Pancreas (tissue), 10 donors: ENCODE results near the gene TPP2. TPM values are rescaled to one million over a fixed set of nuclear protein-coding genes. Genes with fewer than 3 reads are reported as not detected.

Source experiments
- ATAC-seq, 4 donors: fragments of 200-7000 bp; cut with Tn5 transposase; one replicate each; pipeline versions ENCODE4 v1.8.0 to v1.9.1; 2020; ENCODE audit warnings: mild to moderate bottlenecking in 4 of 4, moderate library complexity in 4 of 4
- DNase-seq, 6 donors: peaks; one replicate each; pipeline ENCODE4 v3.0.0-alpha.2; 2020
- FAIRE-seq: peaks from 2 replicates; lab custom pipeline; 2012; peaks lifted over from hg19 to GRCh38; lab: Jason Lieb, UNC
- H3K27ac ChIP-seq, 4 donors: fragments of 200-600 bp; sonication (generic); 1 replicate in 3 of 4; 2 replicates in 1 of 4; pipeline versions ENCODE4 v1.5.0 to v1.8.0; 2020
- H3K27me3 ChIP-seq, 4 donors: fragments of 200-600 bp; one replicate each; pipeline ENCODE4 v1.8.0; 2021
- H3K36me3 ChIP-seq, 3 donors: fragments of 200-600 bp; sonication (generic) in 1 of 3; one replicate each; pipeline versions ENCODE4 v1.5.0 to v1.8.0; 2020 to 2021
- H3K4me1 ChIP-seq, 3 donors: fragments of 200-600 bp; one replicate each; pipeline ENCODE4 v1.8.0; 2021
- H3K4me3 ChIP-seq, 4 donors: fragments of 200-600 bp; sonication (generic) in 2 of 4; one replicate each; pipeline versions ENCODE4 v1.5.0 to v1.8.0; 2020 to 2021
- H3K9me3 ChIP-seq, 4 donors: fragments of 200-600 bp; one replicate each; pipeline ENCODE4 v1.8.0; 2021
- WGBS, 2 donors: extraction: QIAGEN DNeasy Blood & Tissue Kit; methylation state at CpG; one replicate each; pipeline ENCODE4 v1.1.7; 2013; 5-methylcytosine and 5-hydroxymethylcytosine counted together
- intact Hi-C, 3 donors: fragments of 100-400 bp; cut with DNase I; formaldehyde crosslinking; loops; one replicate each; pipeline versions ENCODE4 v1.11.1 to v1.14.2; 2022
- polyA plus RNA-seq, 2 donors: library from polyadenylated mRNA; stranded (reverse); fragments of 200-250 nt; gene quantifications; one replicate each; pipeline ENCODE4 v1.2.3, GENCODE V29; 2013
- total RNA-seq, 6 donors: library from RNA; stranded (reverse); fragmentation: NEBNext Ultra II Directional in 4 of 6; extraction: Animal tissue kit (Norgen Biotek cat#: 25700) in 4 of 6; gene quantifications; one replicate each; pipeline versions ENCODE4 v1.2.1 to v1.2.4, GENCODE V29; 2021 to 2023
- TF ChIP-seq, protein P1 (sequence below), 4 donors: fragments of 200-600 bp; sonication (generic) in 3 of 4; IDR thresholded peaks; one replicate each; pipeline versions ENCODE4 v1.5.0 to v1.8.0; 2021; ENCODE audit warnings: antibody characterized with exemption in 4 of 4
- donor health status: healthy with polysubstance abuse.
- donor health status: DM: no; HTN: no; CAD: no; lungs with moderate emphysema.
- donor health status: DM: no; HTN: no; CAD: no.
- donor health status: control.
- donor health status: control.
- donor health status: Bipolar disorder and iron deficiency.
- donor health status: DM: yes; HTN: yes; CAD: no.
- donor health status: DM: no; HTN: no; CAD: no.
- donor health status: DM: no; HTN: no; CAD: no.
- donor health status: DM: yes; HTN: yes; CAD: no.

The TPP2 gene
- total and polyA plus RNA-seq, 8 donors, result 9.5 to 22.3 (median 15.9) TPM

DNA sequence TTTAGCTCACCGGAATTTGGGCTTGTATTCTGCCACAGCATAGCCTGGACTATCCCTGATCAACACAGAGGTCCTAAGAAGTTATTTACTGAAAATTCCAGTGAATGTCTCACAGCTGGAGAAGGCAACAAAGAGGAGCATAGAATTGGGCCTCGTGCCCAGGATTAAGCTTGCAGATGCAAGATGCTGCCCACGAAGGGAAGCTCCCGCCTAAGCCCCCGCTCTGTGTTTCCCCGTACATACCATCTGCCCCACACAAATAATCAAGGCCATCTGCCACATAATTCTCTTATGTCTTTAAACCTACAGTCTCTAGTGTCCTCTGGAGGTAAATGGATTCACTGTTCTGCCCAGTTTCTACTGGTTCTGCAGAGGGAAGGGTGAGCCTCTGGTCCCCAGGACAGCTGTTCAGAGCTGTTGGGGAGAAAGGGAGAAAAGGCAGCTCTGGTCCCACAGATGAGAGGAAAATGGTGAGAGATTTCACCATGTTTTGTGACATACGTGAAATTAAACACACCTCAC lies 7.4 kb upstream of the TPP2 start:
- DNase-seq, result no peak
- no peak for ATAC-seq
- WGBS, 2 donors, result 75 to 84% methylated on average over 7 of the region's 7 CpGs
- TF ChIP-seq, protein P1, sequence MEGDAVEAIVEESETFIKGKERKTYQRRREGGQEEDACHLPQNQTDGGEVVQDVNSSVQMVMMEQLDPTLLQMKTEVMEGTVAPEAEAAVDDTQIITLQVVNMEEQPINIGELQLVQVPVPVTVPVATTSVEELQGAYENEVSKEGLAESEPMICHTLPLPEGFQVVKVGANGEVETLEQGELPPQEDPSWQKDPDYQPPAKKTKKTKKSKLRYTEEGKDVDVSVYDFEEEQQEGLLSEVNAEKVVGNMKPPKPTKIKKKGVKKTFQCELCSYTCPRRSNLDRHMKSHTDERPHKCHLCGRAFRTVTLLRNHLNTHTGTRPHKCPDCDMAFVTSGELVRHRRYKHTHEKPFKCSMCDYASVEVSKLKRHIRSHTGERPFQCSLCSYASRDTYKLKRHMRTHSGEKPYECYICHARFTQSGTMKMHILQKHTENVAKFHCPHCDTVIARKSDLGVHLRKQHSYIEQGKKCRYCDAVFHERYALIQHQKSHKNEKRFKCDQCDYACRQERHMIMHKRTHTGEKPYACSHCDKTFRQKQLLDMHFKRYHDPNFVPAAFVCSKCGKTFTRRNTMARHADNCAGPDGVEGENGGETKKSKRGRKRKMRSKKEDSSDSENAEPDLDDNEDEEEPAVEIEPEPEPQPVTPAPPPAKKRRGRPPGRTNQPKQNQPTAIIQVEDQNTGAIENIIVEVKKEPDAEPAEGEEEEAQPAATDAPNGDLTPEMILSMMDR (IDR thresholded peaks at IDR 0.05), result no peak
- Histone ChIP-seq H3K36me3 (no peaks in the 10 kb centered on the region), H3K9me3 (no peaks in the 10 kb centered on the region), H3K27me3 (no peaks in the 10 kb centered on the region), H3K4me3 (no peak overlapping the region), H3K27ac (no peak overlapping the region), H3K4me1 (peaks cover 0 to 5% (median 0%) of the 10 kb centered on the region in 3 donors)
- FAIRE-seq, result no peak
- intact Hi-C loops, result loop anchor here in 1 of 3 donors (10.0 kb wide), 1 partner anchor 265 kb away; no protein-coding TSS in a partner anchor

DNA sequence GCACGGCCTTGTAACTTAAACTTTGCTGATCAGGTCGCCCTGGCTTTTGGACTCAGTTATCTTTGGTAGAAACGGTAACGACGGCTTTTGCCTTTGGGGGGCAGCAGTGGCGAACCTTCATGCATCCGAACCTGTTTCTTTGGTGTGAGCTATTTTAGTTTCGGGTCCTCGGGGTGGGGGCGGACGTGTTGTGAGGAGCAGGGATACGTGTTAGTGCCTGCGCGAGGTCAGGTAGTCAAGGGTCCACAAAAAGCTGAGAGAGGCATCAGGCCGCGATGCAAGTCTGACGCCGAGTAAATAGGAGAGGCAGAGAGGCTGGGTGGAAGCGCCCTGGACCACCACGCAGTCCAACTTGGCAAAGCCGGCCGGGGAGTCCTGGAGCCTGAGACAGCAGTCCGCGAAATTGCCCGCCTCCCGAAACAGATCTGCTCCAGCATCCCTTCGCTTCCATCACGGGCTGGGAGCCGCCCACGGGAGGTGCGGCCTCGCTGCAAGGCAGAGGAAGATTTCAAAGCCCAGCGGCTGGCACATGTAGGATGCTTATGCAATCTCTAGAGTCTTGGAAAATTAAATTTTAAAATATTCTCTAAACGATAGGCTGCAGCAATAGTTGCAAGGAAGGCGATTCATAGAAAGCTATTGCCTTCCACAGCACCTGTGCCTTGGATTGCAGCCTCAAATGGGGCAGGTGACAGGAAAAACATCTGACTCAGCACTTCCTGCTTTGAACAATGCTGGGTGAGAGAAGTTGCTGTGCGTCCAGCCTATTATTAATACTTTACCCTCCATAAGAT lies 4.6 kb upstream of the TPP2 start:
- Histone ChIP-seq H3K4me3 (peak overlapping the region; percentile 27 to 55 (median 50)), H3K9me3 (no peaks in the 10 kb centered on the region), H3K36me3 (no peaks in the 10 kb centered on the region), H3K27ac (peak overlapping the region in 3 of 4 donors; percentile 9 to 34 (median 27)), H3K4me1 (peaks cover 0 to 5% (median 0%) of the 10 kb centered on the region in 3 donors), H3K27me3 (no peaks in the 10 kb centered on the region)
- FAIRE-seq (no peak), ATAC-seq (peak; percentile 29 to 55 (median 48)), DNase-seq (peak; percentile 40 to 77 (median 66))
- TF ChIP-seq, protein P1 (IDR thresholded peaks at IDR 0.05), result peak in 3 of 4 donors; percentile 30 to 36 (median 32)
- WGBS, 2 donors, result 0% methylated on average over 36 of the region's 36 CpGs
- intact Hi-C loops, result no loop called here

DNA sequence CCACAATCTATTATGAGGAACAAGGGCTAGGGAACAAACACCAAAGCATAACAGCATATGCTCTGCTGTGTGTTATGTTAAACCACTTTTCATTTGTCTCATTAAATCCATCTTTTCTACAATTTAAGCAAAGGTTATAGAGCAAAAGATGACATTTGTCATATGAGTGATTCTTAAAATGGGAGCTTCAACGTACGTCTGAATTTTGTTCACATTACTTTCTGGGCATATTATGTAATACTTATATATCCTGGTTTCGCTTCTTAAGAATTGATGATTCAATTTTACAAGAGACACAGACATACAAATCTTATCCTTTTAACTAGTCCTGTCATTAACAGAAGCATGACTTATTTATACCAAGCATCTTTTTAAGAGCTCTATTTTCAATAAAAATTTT lies 3.3 kb upstream of the TPP2 start:
- no peaks in the 10 kb centered on the region for H3K27me3 ChIP-seq
- DNase-seq (no peak), ATAC-seq (no peak), FAIRE-seq (no peak)
- H3K9me3 ChIP-seq, result no peaks in the 10 kb centered on the region
- intact Hi-C loops, result no loop called here
- TF ChIP-seq, protein P1 (IDR thresholded peaks at IDR 0.05), result no peak
- H3K4me3 ChIP-seq, result no peak overlapping the region
- WGBS, 2 donors, result 74 to 85% methylated on average over 3 of the region's 3 CpGs
- no peaks in the 10 kb centered on the region for H3K36me3 ChIP-seq
- no peak overlapping the region for H3K27ac ChIP-seq
- peaks cover 0 to 12% (median 0%) of the 10 kb centered on the region in 3 donors for H3K4me1 ChIP-seq

DNA sequence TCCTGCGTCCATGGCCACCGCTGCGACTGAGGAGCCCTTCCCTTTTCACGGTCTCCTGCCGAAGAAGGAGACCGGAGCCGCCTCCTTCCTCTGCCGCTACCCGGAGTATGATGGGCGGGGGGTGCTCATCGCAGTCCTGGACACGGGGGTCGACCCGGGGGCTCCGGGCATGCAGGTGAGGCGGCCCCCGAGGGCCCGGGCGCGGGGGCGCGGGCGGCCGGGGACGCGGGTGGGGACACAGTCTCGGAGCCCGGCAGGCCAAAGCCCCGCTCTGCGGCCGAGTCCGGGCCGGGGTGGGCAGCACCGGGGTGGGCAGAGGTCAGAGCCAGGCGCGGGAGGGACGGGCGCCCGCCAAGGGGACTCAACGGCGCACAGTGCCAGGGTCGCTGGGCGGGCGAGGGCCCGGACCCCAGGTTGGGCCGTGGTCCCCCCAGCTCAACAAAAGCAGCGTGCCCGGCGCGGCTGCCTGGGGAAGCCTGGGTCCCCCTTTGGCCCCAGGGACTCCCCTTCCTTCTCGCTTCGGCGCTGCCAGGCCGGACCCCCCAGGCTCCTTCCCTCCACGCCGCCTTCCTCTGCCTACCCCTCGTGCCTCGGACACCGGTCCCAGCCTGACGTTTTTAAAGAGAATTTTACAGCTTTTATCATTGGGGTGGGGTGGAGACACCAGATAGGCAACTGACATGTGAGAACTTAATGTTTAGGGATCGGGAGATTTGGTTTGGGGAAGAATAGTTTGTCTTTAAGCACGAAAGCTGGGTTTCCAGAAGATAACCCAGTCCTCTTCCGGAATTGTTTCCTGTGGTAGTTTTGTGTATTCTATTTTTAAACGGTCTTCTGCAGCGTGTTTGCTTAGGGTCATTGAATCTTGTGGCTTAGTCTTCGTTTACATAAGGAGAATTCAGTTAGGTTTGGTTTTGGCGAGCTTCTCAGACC lies 509 bp downstream of the TPP2 start:
- ATAC-seq, result peak in 3 of 4 donors; percentile 1 to 9 (median 5)

More for the DNA sequence above, 509 bp downstream of the TPP2 start:
- TF ChIP-seq, protein P1 (IDR thresholded peaks at IDR 0.05), result no peak
- peak overlapping the region; percentile 94 to 98 (median 96) for H3K4me3 ChIP-seq
- 1 to 2% methylated on average over 41 to 67 of the region's 67 CpGs for WGBS, 2 donors
- H3K4me1 ChIP-seq, result peaks cover 0 to 23% (median 4%) of the 10 kb centered on the region in 3 donors
- H3K36me3 ChIP-seq, result no peaks in the 10 kb centered on the region
- intact Hi-C loops, result no loop called here
- FAIRE-seq (no peak), DNase-seq (peak in 3 of 6 donors; percentile 32 to 78 (median 72))
- no peaks in the 10 kb centered on the region for H3K9me3 ChIP-seq
- H3K27ac ChIP-seq, result peak overlapping the region; percentile 77 to 99 (median 98)
- H3K27me3 ChIP-seq, result no peaks in the 10 kb centered on the region
